ENCODE data around the gene TNRC6C.

GRCh38 chr17:78020717-78021108 is 62.2 kb downstream of the TNRC6C start:
- TF ChIP-seq CTCF (IDR thresholded peaks at IDR 0.05 in 4 of 5, conservative IDR thresholded peaks at IDR 0.05 in 1 of 5), result no peak
- no peak for TF ChIP-seq POLR2A (IDR thresholded peaks at IDR 0.05)
